Glutamatergic neuron (in vitro differentiated cells): ENCODE results near the gene ATP6V0A1. TPM values are rescaled to one million over a fixed set of nuclear protein-coding genes. Genes with fewer than 3 reads are reported as not detected.

ENCODE experiments used
- DNase-seq: peaks from one replicate; pipeline ENCODE4 v3.0.0; 2022
- H3K27ac Mint-ChIP-seq: one replicate; pipeline ENCODE4 v1.8.0; 2020; ENCODE audit warnings: mild to moderate bottlenecking, mixed read lengths, inconsistent platforms; ENCODE audit not compliant: unreplicated experiment
- H3K27me3 Mint-ChIP-seq: one replicate; pipeline ENCODE4 v1.8.0; 2020; ENCODE audit warnings: mild to moderate bottlenecking, moderate library complexity, mixed read lengths, inconsistent platforms; ENCODE audit not compliant: unreplicated experiment
- H3K36me3 Mint-ChIP-seq: one replicate; pipeline ENCODE4 v1.8.0; 2020; ENCODE audit warnings: mild to moderate bottlenecking, mixed read lengths, inconsistent platforms; ENCODE audit not compliant: unreplicated experiment
- H3K4me1 Mint-ChIP-seq: one replicate; pipeline ENCODE4 v1.8.0; 2020; ENCODE audit warnings: mild to moderate bottlenecking, low read depth, mixed read lengths, inconsistent platforms; ENCODE audit not compliant: unreplicated experiment
- H3K4me3 Mint-ChIP-seq: one replicate; pipeline ENCODE4 v1.8.0; 2020; ENCODE audit warnings: mild to moderate bottlenecking, mixed read lengths, inconsistent platforms; ENCODE audit not compliant: unreplicated experiment
- H3K9me3 Mint-ChIP-seq: one replicate; pipeline ENCODE4 v1.8.0; 2020; ENCODE audit warnings: mild to moderate bottlenecking, moderate library complexity, mixed read lengths, inconsistent platforms; ENCODE audit not compliant: unreplicated experiment
- CTCF ChIP-seq: fragments of 200-600 bp; sonication (generic); IDR thresholded peaks from one replicate; pipeline ENCODE4 v1.5.0; 2021; ENCODE audit not compliant: partially characterized antibody, unreplicated experiment
- total RNA-seq: library from RNA; stranded (reverse); fragmentation: NEBNext Ultra II Directional; extraction: Animal tissue kit (Norgen Biotek cat#: 25700); gene quantifications from one replicate; pipeline ENCODE4 v1.2.1, GENCODE V29; 2021; ENCODE audit not compliant: unreplicated experiment

ATP6V0A1 gene
- total RNA-seq, 1 donor from 2014 or later: 253 TPM

- DNase-seq: no peak
- Mint-ChIP-seq H3K9me3 (peaks cover 1% of the 10 kb centered on the region), H3K27me3 (peaks cover 19% of the 10 kb centered on the region), H3K27ac (no peak overlapping the region), H3K4me3 (peak overlapping the region; percentile 67), H3K4me1 (peaks cover 8% of the 10 kb centered on the region), H3K36me3 (no peaks in the 10 kb centered on the region)
- TF ChIP-seq CTCF: no peak
Observed at GRCh38 chr17:42421507-42422338, 37.0 kb upstream of the ATP6V0A1 start.

GRCh38 chr17:42422412-42422957 lies 36.2 kb upstream of the ATP6V0A1 start:
- H3K4me1 Mint-ChIP-seq: peaks cover 8% of the 10 kb centered on the region
- no peak overlapping the region for H3K27ac Mint-ChIP-seq
- peaks cover 19% of the 10 kb centered on the region for H3K27me3 Mint-ChIP-seq
- H3K4me3 Mint-ChIP-seq: peak overlapping the region; percentile 82
- H3K36me3 Mint-ChIP-seq: no peaks in the 10 kb centered on the region
- no peak for TF ChIP-seq CTCF
- peak; percentile 32 for DNase-seq
- H3K9me3 Mint-ChIP-seq: peaks cover 1% of the 10 kb centered on the region

GRCh38 chr17:42422958-42423712 lies 35.5 kb upstream of the ATP6V0A1 start, which contains the start of gene CAVIN1:
CAVIN1 (minus strand) TSS chr17:42423256; CDS start chr17:42423097, 159 bp downstream.
- Mint-ChIP-seq H3K4me3 (peak within 1 kb of the TSS; percentile 82), H3K27me3 (peaks cover 21% of the 10 kb centered on the region), H3K4me1 (peaks cover 8% of the 10 kb centered on the region), H3K9me3 (peaks cover 1% of the 10 kb centered on the region), H3K27ac (no peak within 1 kb of the TSS), H3K36me3 (no peaks in the 10 kb centered on the region)
- peak; percentile 41 for DNase-seq
- TF ChIP-seq CTCF: no peak

- H3K4me3 Mint-ChIP-seq: no peak overlapping the region
- peaks cover 1% of the 10 kb centered on the region for H3K9me3 Mint-ChIP-seq
- peaks cover 21% of the 10 kb centered on the region for H3K27me3 Mint-ChIP-seq
- no peak overlapping the region for H3K27ac Mint-ChIP-seq
- no peaks in the 10 kb centered on the region for H3K36me3 Mint-ChIP-seq
- H3K4me1 Mint-ChIP-seq: peaks cover 8% of the 10 kb centered on the region
- TF ChIP-seq CTCF: no peak
- no peak for DNase-seq
Observed at GRCh38 chr17:42423766-42424165, 34.9 kb upstream of the ATP6V0A1 start.
